Keratinocyte (primary cell): Measurements from ENCODE around the gene TPST2.

Experiments used
- CTCF ChIP-seq, 3 experiments: IDR thresholded peaks in 1 of 3; conservative IDR thresholded peaks in 1 of 3; optimal IDR thresholded peaks in 1 of 3; 2 replicates in 2 of 3; 3 replicates in 1 of 3; pipeline versions ENCODE3 to v1.5.1; 2011; ENCODE audit warnings: low read length in 3 of 3, mild to moderate bottlenecking in 3 of 3, moderate library complexity in 2 of 3, control low read depth in 1 of 3, inconsistent platforms in 1 of 3; ENCODE audit not compliant: insufficient read depth in 2 of 3; ENCODE audit errors: extremely low read depth in 1 of 3
- EZH2 ChIP-seq: IDR thresholded peaks from one replicate; pipeline ENCODE4 v1.6.1; 2012; ENCODE audit warnings: inconsistent platforms, mild to moderate bottlenecking, low read length, moderate library complexity

- TF ChIP-seq EZH2 (no peak), CTCF (optimal IDR thresholded peaks at IDR 0.05 in 1 of 3, IDR thresholded peaks at IDR 0.05 in 1 of 3, conservative IDR thresholded peaks at IDR 0.05 in 1 of 3; ENCODE audit: extremely low read depth in 1 of 3, insufficient read depth in 2 of 3, low read length in 3 of 3) (no peak)
Measured at GRCh38 chr22:26547837-26548236, 42.1 kb downstream of the TPST2 start.
